K562 (cell line): ENCODE results near the gene AIMP2. TPM values are rescaled to one million over a fixed set of nuclear protein-coding genes. Genes with fewer than 3 reads are reported as not detected.
A peak's percentile ranks its signal among the peaks of the same experiment; 100 is the strongest.

ENCODE experiments used
- ARHGAP35 ChIP-seq: fragments of 450-650 bp; IDR thresholded peaks from 2 replicates; pipeline ENCODE4 v1.6.1; 2018; ENCODE audit not compliant: partially characterized antibody
- ATF1 ChIP-seq, 2 experiments: fragments of 450-650 bp in 1 of 2; IDR thresholded peaks; 2 replicates each; pipeline ENCODE4 v1.6.1; 2016; ENCODE audit warnings: missing compliant biosample characterization in 1 of 2, missing genetic modification characterization in 1 of 2
- CREB1 ChIP-seq, 2 experiments: sonication (generic) in 1 of 2; formaldehyde crosslinking in 1 of 2; IDR thresholded peaks; 2 replicates each; pipeline versions ENCODE4 v1.6.1 to v1.8.0; 2012 to 2022; ENCODE audit warnings: inconsistent platforms in 1 of 2, mild to moderate bottlenecking in 1 of 2, missing genetic modification reagents in 1 of 2, moderate library complexity in 1 of 2
- ERF ChIP-seq: fragments of 450-650 bp; formaldehyde crosslinking; IDR thresholded peaks from 2 replicates; pipeline ENCODE4 v1.4.0; 2020; ENCODE audit warnings: mild to moderate bottlenecking, mixed read lengths
- KLF16 ChIP-seq: IDR thresholded peaks from 2 replicates; pipeline ENCODE4 v1.6.1; 2016; ENCODE audit warnings: antibody characterized with exemption
- NFIC ChIP-seq: fragments of 450-650 bp; IDR thresholded peaks from 2 replicates; pipeline ENCODE4 v1.6.1; 2017; ENCODE audit warnings: mild to moderate bottlenecking, inconsistent platforms
- NRF1 ChIP-seq, 2 experiments: fragments of 450-650 bp; IDR thresholded peaks in 1 of 2; conservative IDR thresholded peaks in 1 of 2; 2 replicates each; pipeline ENCODE4 v1.6.1; 2014; ENCODE audit warnings: mild to moderate bottlenecking in 2 of 2
- RBBP5 ChIP-seq: fragments of 200-600 bp; sonication (generic); IDR thresholded peaks from 2 replicates; pipeline ENCODE4 v1.6.1; 2012; ENCODE audit warnings: borderline replicate concordance, mild to moderate bottlenecking, low read length, control low read depth, inconsistent platforms; ENCODE audit not compliant: insufficient read depth, poor library complexity, severe bottlenecking
- SAFB2 ChIP-seq: fragments of 200-400 bp; formaldehyde crosslinking; IDR thresholded peaks from 2 replicates; pipeline ENCODE4 v1.6.1; 2018; ENCODE audit warnings: borderline replicate concordance, low read length, low read depth, moderate library complexity; ENCODE audit not compliant: severe bottlenecking
- ZNF23 ChIP-seq: fragments of 250-450 bp; sonication (Bioruptor Pico); IDR thresholded peaks from 2 replicates; pipeline ENCODE4 v1.4.0; 2020; ENCODE audit warnings: mild to moderate bottlenecking
- ZNF24 ChIP-seq: fragments of 450-650 bp; IDR thresholded peaks from 2 replicates; pipeline ENCODE4 v1.6.1; 2016
- ZNF354B ChIP-seq: fragments of 250-450 bp; sonication (Bioruptor Pico); IDR thresholded peaks from 2 replicates; pipeline ENCODE4 v1.4.0; 2020
- polyA plus RNA-seq, 8 experiments: library from polyadenylated mRNA; depleted of rRNA in 4 of 8; stranded (reverse) in 5 of 8; unstranded in 3 of 8; fragments of >200 nt; fragmentation: Nextera tagmentation in 2 of 8; fragmentation: Illumina TruSeq in 1 of 8; extraction: Ambion mirVana in 2 of 8; extraction: Trizol in 1 of 8; gene quantifications; 2 replicates each; pipeline versions ENCODE4 v1.2.1 to v1.2.3, GENCODE V29; 2011 to 2014; ENCODE audit warnings: inconsistent platforms in 1 of 8, missing spikeins in 1 of 8
- total RNA-seq, 7 experiments: library from RNA; depleted of rRNA in 6 of 7; stranded (reverse); fragments of >200 nt in 6 of 7; fragmentation: Illumina TruSeq in 2 of 7; extraction: Trizol in 2 of 7; gene quantifications; 2 replicates each; pipeline versions ENCODE4 v1.2.1 to v1.2.3, GENCODE V29; 2011 to 2021; ENCODE audit warnings: low replicate concordance in 1 of 7
- TF ChIP-seq, protein P1 (sequence below): fragments of 250-450 bp; sonication (Bioruptor Pico); IDR thresholded peaks from 2 replicates; pipeline ENCODE4 v1.9.0; 2021; ENCODE audit warnings: mild to moderate bottlenecking
- TF ChIP-seq, protein P2 (sequence below): conservative IDR thresholded peaks from 2 replicates; pipeline ENCODE4 v1.6.1; 2011; ENCODE audit warnings: low read depth, mild to moderate bottlenecking, low read length; ENCODE audit not compliant: control insufficient read depth
- TF ChIP-seq, protein P3 (sequence below): fragments of 200-600 bp; sonication (generic); IDR thresholded peaks from one replicate; pipeline ENCODE4 v1.6.1; 2012; ENCODE audit warnings: mild to moderate bottlenecking, low read depth, low read length, inconsistent platforms

Gene AIMP2
- total and polyA plus RNA-seq, 9 of the 15 experiments (the other 6 are each of a cell fraction or from before 2014, with no cell fraction given), result 47.5 to 84.9 (median 63.5) TPM

DNA sequence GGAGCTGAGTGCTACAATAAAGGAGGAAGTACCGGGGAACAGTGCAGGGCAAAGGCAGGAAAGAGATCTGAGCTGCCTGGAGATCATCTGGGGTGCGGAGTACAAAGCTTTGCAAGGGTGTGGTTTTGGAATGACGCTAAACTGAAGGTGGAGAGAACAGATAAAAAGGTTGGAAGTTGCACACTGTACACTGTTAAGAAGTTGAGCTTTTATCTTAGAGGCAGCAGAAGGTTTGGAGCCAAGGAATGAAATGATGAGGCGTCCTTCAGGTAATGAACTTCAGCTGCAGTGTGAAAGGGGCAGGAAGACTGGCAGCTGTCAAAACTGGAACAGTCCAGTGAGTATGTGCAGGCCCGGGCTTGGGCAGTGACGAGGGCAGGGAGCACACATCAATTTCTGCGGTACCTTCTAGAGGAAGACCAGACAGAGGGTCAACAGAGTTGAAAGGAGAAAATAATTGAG lies 14.9 kb downstream of the AIMP2 start (continued):
- TF ChIP-seq ZNF354B (0 out of 2 replicates have a peak, but pooled peaks have one; percentile 17), CREB1 (IDR thresholded peaks at IDR 0.05) (peak; percentile 90), CREB1 (CRISPR knock-in tag; IDR thresholded peaks at IDR 0.05) (peak; percentile 66), ATF1 (CRISPR knock-in tag; IDR thresholded peaks at IDR 0.05) (no peak), ATF1 (tag; IDR thresholded peaks at IDR 0.05) (peak; percentile 91), ERF (CRISPR knock-in tag) (0 out of 2 replicates have a peak, but pooled peaks have one; percentile 57), ARHGAP35 (no peak), NFIC (peak; percentile 94), KLF16 (peak; percentile 96), NRF1 (conservative IDR thresholded peaks at IDR 0.05 in 1 of 2, IDR thresholded peaks at IDR 0.05 in 1 of 2) (peak; percentile 66 to 71), SAFB2 (no peak), ZNF23 (CRISPR knock-in tag) (peak; percentile 53; the same call in 1 of the 2 replicates), ZNF24 (peak; percentile 67), RBBP5 (peak; percentile 35)
- TF ChIP-seq, protein P1, sequence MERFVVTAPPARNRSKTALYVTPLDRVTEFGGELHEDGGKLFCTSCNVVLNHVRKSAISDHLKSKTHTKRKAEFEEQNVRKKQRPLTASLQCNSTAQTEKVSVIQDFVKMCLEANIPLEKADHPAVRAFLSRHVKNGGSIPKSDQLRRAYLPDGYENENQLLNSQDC (CRISPR knock-in tag), result 0 out of 2 replicates have a peak, but pooled peaks have one; percentile 31
- TF ChIP-seq, protein P2, sequence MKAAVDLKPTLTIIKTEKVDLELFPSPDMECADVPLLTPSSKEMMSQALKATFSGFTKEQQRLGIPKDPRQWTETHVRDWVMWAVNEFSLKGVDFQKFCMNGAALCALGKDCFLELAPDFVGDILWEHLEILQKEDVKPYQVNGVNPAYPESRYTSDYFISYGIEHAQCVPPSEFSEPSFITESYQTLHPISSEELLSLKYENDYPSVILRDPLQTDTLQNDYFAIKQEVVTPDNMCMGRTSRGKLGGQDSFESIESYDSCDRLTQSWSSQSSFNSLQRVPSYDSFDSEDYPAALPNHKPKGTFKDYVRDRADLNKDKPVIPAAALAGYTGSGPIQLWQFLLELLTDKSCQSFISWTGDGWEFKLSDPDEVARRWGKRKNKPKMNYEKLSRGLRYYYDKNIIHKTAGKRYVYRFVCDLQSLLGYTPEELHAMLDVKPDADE, result peak; percentile 52; the same call in 1 of the 2 replicates
- TF ChIP-seq, protein P3, sequence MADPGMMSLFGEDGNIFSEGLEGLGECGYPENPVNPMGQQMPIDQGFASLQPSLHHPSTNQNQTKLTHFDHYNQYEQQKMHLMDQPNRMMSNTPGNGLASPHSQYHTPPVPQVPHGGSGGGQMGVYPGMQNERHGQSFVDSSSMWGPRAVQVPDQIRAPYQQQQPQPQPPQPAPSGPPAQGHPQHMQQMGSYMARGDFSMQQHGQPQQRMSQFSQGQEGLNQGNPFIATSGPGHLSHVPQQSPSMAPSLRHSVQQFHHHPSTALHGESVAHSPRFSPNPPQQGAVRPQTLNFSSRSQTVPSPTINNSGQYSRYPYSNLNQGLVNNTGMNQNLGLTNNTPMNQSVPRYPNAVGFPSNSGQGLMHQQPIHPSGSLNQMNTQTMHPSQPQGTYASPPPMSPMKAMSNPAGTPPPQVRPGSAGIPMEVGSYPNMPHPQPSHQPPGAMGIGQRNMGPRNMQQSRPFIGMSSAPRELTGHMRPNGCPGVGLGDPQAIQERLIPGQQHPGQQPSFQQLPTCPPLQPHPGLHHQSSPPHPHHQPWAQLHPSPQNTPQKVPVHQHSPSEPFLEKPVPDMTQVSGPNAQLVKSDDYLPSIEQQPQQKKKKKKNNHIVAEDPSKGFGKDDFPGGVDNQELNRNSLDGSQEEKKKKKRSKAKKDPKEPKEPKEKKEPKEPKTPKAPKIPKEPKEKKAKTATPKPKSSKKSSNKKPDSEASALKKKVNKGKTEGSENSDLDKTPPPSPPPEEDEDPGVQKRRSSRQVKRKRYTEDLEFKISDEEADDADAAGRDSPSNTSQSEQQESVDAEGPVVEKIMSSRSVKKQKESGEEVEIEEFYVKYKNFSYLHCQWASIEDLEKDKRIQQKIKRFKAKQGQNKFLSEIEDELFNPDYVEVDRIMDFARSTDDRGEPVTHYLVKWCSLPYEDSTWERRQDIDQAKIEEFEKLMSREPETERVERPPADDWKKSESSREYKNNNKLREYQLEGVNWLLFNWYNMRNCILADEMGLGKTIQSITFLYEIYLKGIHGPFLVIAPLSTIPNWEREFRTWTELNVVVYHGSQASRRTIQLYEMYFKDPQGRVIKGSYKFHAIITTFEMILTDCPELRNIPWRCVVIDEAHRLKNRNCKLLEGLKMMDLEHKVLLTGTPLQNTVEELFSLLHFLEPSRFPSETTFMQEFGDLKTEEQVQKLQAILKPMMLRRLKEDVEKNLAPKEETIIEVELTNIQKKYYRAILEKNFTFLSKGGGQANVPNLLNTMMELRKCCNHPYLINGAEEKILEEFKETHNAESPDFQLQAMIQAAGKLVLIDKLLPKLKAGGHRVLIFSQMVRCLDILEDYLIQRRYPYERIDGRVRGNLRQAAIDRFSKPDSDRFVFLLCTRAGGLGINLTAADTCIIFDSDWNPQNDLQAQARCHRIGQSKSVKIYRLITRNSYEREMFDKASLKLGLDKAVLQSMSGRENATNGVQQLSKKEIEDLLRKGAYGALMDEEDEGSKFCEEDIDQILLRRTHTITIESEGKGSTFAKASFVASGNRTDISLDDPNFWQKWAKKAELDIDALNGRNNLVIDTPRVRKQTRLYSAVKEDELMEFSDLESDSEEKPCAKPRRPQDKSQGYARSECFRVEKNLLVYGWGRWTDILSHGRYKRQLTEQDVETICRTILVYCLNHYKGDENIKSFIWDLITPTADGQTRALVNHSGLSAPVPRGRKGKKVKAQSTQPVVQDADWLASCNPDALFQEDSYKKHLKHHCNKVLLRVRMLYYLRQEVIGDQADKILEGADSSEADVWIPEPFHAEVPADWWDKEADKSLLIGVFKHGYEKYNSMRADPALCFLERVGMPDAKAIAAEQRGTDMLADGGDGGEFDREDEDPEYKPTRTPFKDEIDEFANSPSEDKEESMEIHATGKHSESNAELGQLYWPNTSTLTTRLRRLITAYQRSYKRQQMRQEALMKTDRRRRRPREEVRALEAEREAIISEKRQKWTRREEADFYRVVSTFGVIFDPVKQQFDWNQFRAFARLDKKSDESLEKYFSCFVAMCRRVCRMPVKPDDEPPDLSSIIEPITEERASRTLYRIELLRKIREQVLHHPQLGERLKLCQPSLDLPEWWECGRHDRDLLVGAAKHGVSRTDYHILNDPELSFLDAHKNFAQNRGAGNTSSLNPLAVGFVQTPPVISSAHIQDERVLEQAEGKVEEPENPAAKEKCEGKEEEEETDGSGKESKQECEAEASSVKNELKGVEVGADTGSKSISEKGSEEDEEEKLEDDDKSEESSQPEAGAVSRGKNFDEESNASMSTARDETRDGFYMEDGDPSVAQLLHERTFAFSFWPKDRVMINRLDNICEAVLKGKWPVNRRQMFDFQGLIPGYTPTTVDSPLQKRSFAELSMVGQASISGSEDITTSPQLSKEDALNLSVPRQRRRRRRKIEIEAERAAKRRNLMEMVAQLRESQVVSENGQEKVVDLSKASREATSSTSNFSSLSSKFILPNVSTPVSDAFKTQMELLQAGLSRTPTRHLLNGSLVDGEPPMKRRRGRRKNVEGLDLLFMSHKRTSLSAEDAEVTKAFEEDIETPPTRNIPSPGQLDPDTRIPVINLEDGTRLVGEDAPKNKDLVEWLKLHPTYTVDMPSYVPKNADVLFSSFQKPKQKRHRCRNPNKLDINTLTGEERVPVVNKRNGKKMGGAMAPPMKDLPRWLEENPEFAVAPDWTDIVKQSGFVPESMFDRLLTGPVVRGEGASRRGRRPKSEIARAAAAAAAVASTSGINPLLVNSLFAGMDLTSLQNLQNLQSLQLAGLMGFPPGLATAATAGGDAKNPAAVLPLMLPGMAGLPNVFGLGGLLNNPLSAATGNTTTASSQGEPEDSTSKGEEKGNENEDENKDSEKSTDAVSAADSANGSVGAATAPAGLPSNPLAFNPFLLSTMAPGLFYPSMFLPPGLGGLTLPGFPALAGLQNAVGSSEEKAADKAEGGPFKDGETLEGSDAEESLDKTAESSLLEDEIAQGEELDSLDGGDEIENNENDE, result no peak
